A204.1 (cell line): ENCODE measurements around the gene PROM2.

Experiments used
- FAIRE-seq: peaks from 2 replicates; lab custom pipeline; 2012; peaks lifted over from hg19 to GRCh38; lab: Jason Lieb, UNC

PROM2 gene

GRCh38 chr2:95287806-95288205, 13.6 kb downstream of the PROM2 start:
- no peak for FAIRE-seq

GRCh38 chr2:95289253-95289652, 15.0 kb downstream of the PROM2 start:
- no peak for FAIRE-seq

GRCh38 chr2:95291222-95291621, 17.0 kb downstream of the PROM2 start:
- FAIRE-seq, result no peak

- no peak for FAIRE-seq
Observed at GRCh38 chr2:95292623-95293260, 18.5 kb downstream of the PROM2 start.

- no peak for FAIRE-seq
Observed at GRCh38 chr2:95294579-95295250, 20.5 kb downstream of the PROM2 start.

- FAIRE-seq, result no peak
Observed at GRCh38 chr2:95295376-95295775, 21.1 kb downstream of the PROM2 start.

- FAIRE-seq, result no peak
Observed at GRCh38 chr2:95296011-95296410, 21.8 kb downstream of the PROM2 start.

- FAIRE-seq, result no peak
Observed at GRCh38 chr2:95296880-95297487, 22.7 kb downstream of the PROM2 start, which contains the start of gene KCNIP3. TSS of gene KCNIP3 (plus strand) at chr2:95297347. CDS start at chr2:95297439, 92 bp downstream.

- FAIRE-seq, result no peak
Observed at GRCh38 chr2:95297639-95298395, 23.6 kb downstream of the PROM2 start.

GRCh38 chr2:95298486-95299111, 24.4 kb downstream of the PROM2 start:
- FAIRE-seq, result no peak

- FAIRE-seq, result no peak
Observed at GRCh38 chr2:95299961-95300360, 25.7 kb downstream of the PROM2 start.

GRCh38 chr2:95300450-95300849, 26.2 kb downstream of the PROM2 start:
- no peak for FAIRE-seq

GRCh38 chr2:95301186-95301585, 26.9 kb downstream of the PROM2 start:
- FAIRE-seq, result no peak

- FAIRE-seq, result no peak
Observed at GRCh38 chr2:95301876-95302641, 27.8 kb downstream of the PROM2 start.

GRCh38 chr2:95303191-95303919, 29.1 kb downstream of the PROM2 start:
- no peak for FAIRE-seq

GRCh38 chr2:95305380-95306061, 31.3 kb downstream of the PROM2 start:
- FAIRE-seq, result no peak

- FAIRE-seq, result no peak
Observed at GRCh38 chr2:95306336-95306895, 32.2 kb downstream of the PROM2 start.

GRCh38 chr2:95307036-95307435, 32.8 kb downstream of the PROM2 start:
- no peak for FAIRE-seq

GRCh38 chr2:95307878-95308277, 33.6 kb downstream of the PROM2 start:
- FAIRE-seq, result no peak

- no peak for FAIRE-seq
Observed at GRCh38 chr2:95308426-95308990, 34.3 kb downstream of the PROM2 start.
